GM10248 (cell line): ENCODE data around the gene LENG8.
"Not testable (repeated sequence)": the region's sequence is repeated elsewhere in the genome, so short reads cannot be mapped to it uniquely, and the experiment has no call there.

Experiments
- CTCF ChIA-PET: fragments of 300-600 bp; sonication (Branson Sonifier 250); formaldehyde crosslinking; extraction: SDS; loops from one replicate; lab custom pipeline; 2021; ENCODE audit warnings: antibody characterized with exemption; lab: Yijun Ruan, JAX
- POLR2A ChIA-PET: fragments of 350-650 bp; sonication (Branson Sonifier 250); formaldehyde crosslinking; extraction: SDS; loops from one replicate; lab custom pipeline; 2020; ENCODE audit warnings: antibody characterized with exemption; lab: Yijun Ruan, JAX
- DNase-seq: peaks from one replicate; pipeline ENCODE4 v3.0.0; 2012; ENCODE audit errors: extremely low spot score
- TF ChIP-seq, protein P1 (sequence below): IDR thresholded peaks from 2 replicates; pipeline ENCODE4 v1.5.1; 2012; ENCODE audit warnings: mild to moderate bottlenecking, low read depth; ENCODE audit errors: extremely low read depth, missing control alignments, control extremely low read depth

The LENG8 gene

DNA sequence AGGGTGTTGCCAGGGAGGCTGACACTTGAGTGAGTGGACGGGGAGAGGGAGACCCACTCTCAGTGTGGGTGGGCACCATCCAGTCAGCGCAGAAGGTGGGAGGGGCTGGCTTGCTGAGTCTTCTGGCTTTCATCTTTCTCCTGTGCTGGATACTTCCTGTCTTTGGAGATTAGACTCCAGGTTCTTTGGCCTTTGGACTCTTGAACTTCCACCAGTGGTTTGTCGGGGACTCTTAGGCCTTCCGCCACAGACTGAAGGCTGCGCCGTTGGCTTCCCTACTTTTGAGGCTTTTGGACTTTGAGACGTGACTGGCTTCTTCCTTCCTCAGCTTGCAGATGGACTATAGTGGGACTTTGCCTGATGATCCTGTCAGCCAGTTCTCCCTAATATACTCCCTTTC is 4.3 kb upstream of the LENG8 start:
- CTCF ChIA-PET, result no interaction called here
- DNase-seq, result no peak
- TF ChIP-seq, protein P1, sequence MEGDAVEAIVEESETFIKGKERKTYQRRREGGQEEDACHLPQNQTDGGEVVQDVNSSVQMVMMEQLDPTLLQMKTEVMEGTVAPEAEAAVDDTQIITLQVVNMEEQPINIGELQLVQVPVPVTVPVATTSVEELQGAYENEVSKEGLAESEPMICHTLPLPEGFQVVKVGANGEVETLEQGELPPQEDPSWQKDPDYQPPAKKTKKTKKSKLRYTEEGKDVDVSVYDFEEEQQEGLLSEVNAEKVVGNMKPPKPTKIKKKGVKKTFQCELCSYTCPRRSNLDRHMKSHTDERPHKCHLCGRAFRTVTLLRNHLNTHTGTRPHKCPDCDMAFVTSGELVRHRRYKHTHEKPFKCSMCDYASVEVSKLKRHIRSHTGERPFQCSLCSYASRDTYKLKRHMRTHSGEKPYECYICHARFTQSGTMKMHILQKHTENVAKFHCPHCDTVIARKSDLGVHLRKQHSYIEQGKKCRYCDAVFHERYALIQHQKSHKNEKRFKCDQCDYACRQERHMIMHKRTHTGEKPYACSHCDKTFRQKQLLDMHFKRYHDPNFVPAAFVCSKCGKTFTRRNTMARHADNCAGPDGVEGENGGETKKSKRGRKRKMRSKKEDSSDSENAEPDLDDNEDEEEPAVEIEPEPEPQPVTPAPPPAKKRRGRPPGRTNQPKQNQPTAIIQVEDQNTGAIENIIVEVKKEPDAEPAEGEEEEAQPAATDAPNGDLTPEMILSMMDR, result no peak
- POLR2A ChIA-PET, result no interaction called here

DNA sequence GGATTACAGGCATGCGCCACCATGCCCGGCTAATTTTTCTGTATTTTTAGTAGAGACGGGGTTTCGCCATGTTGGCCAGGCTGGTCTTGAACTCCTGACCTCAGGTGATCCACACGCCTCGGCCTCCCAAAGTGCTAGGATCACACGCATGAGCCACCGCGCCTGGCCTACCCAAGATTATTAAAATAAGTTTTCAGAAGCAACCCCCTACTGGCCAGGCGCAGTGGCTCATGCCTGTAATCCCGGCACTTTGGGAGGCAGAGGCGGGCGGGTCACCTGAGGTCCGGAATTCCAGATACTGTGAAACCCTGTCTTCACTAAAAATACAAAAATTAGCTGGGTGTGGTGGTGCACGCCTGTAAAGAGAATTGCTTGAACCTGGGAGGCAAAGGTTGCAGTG is 2.6 kb upstream of the LENG8 start:
- POLR2A ChIA-PET, CTCF ChIA-PET, DNase-seq: not testable (repeated sequence)

DNA sequence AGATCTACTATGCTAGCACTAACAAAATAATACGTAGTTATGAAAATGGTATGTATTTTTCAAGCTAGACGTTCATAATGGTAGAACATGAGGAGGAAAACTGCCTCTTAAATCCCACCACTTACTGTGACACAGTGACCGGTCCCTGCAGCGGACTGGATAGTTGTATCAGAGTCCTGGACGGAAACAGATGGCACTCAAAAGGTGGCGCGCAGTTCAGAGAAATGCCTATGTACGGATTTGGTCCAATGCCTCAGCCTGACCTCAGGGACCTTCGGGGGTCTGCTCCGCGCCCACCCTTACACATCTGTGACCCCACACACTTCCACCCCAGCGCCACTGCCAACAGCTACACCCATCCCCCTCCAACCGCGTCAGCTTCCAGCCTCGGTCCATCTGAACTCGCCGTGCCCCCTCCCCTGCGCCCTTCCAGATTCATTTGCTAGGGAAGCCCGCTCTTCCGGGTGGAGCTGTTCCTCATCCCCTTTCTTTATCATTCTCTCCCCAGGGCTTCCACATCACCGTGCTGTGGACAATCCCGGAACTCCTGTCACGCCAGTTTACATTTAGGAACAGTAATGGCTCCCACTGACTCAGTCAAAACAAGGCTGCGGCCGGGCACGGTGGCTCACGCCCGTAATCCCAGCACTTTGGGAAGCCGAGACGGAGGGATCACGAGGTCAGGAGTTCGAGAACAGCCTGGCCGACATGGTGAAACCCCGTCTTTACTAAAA is 792 bp upstream of the LENG8 start:
- POLR2A ChIA-PET, result interaction anchor here (0.7 to 2.1 kb wide), 6 partner anchors 8 to 311 kb away, joined by 3 to 20 read pairs (median 4); partner anchors contain the start of genes CNOT3 and LENG9
- DNase-seq, result no peak
- TF ChIP-seq, protein P1, result no peak

DNA sequence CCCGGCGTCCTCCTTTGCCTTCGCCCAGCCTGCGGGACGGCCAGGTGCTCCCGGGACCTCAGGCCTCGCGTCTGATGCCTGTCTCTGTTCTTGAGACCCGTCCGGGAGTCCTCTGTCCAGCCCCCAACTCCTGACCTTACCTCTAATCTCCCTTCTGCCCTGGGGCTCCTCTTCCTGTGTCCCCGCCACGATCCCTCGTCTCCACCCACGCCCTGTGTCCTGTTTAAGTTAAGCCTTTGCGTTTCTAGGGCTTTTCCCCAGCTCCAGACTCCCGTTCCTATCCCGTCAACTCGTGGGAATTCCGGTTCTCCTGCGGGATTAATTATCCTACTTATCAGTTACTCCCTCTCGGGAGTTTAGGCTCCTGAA is 686 bp downstream of the LENG8 start:
- DNase-seq, result no peak
- CTCF ChIA-PET, result interaction anchor here (2.5 kb wide), 1 partner anchor 13 kb away, joined by 11 read pairs; the partner anchor contains the start of gene LENG9
- TF ChIP-seq, protein P1, result no peak
- POLR2A ChIA-PET, result interaction anchor here (2.1 kb wide), 1 partner anchor 13 kb away, joined by 20 read pairs; the partner anchor contains the start of gene LENG9

More for the DNA sequence above, 792 bp upstream of the LENG8 start:
- CTCF ChIA-PET, result interaction anchor here (0.8 to 1.9 kb wide), 3 partner anchors 9 to 16 kb away, joined by 3 to 9 read pairs (median 3); partner anchors contain the start of gene LENG9

DNA sequence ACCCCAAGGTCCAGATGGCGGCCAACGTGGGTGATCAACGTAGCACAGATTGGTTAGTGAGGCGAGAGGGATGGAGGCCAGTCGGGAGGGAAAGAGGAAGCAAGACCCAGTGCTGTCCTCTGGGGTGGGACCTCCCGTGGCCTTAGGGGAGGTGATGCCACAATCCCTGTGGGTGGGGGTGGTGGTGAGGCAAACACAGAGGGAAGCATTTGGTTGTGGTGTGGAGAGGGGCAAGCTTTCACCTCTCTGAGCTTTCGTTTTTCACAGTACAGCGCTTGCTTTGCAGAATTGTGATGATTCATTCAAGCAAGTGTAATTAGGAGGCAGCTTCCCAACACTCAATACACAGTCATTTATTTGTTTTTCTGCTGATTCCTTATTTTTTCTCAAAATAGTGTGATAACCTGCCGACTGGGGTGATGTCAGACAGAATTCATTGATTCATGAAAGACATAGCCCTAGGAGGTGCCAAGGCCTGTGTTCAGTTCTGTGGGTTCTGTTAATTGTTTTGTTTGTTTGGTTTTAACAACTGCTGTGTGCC is 2.4 kb downstream of the LENG8 start:
- CTCF ChIA-PET, result interaction anchor here (2.5 kb wide), 1 partner anchor 11 kb away, joined by 11 read pairs; the partner anchor contains the start of gene LENG9
- no peak for DNase-seq
- TF ChIP-seq, protein P1, result no peak
- POLR2A ChIA-PET, result interaction anchor here (1.2 kb wide), 1 partner anchor 12 kb away, joined by 3 read pairs; the partner anchor contains the start of gene LENG9

DNA sequence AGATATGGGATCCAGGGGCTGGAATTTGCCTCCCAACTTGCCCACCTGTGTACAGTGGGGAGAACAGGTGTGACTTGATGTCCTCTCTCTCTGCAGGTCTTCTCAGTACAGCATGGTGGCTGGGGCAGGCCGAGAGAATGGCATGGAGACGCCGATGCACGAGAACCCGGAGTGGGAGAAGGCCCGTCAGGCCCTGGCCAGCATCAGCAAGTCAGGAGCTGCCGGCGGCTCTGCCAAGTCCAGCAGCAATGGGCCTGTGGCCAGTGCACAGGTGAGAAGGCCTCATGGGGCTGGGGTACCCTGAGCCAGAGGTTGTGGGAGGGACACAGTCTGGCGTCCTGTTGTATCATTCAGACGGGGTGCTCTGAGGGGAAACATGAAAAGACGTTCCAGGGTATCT is 3.0 kb downstream of the LENG8 start:
- ChIA-PET CTCF (interaction anchor here (2.5 kb wide), 1 partner anchor 11 kb away, joined by 11 read pairs; the partner anchor contains the start of gene LENG9), POLR2A (no interaction called here)
- no peak for DNase-seq
- TF ChIP-seq, protein P1, result no peak
